NCI-H1694 (cell line): ENCODE measurements around the gene TSPAN16.
"Not testable (repeated sequence)": the region's sequence is repeated elsewhere in the genome, so short reads cannot be mapped to it uniquely, and the experiment has no call there.

Experiments
- DNase-seq: peaks from one replicate; lab custom pipeline; 2025; lab: John Stamatoyannopoulos, UW

Gene TSPAN16

DNA sequence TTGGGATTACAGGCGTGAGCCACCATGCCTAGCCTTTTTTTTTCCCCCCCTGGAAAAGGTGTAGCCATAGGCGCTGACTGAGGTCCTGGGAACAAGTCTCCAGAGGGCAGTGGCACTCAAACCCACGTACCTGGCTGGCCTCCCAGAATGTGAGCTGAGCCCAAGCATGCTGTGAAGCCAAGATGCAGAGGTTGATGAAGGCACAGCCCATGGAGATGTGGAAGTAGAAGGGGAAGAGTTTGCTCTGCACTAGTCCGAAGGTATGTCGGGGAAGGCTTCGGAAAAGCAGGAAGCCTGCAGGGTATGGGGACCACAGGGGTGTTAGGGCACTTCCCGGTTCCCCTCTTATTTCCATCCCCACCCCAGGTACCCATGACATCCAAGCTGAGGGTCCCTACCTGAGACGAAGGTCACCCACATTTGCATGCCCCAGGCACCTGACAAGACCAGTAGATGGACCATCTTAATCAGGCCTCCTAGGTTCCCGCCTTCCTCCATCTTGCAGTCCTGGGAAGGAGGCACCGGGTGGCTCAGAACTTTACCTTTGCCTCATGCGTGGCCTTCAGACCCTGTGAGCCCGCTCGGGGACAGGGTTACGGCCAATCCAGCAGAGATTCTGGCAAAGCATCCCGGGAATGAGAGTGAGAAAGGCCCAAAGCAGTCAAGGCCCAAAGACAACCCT is 49.3 kb downstream of the TSPAN16 start:
- no peak for DNase-seq

DNA sequence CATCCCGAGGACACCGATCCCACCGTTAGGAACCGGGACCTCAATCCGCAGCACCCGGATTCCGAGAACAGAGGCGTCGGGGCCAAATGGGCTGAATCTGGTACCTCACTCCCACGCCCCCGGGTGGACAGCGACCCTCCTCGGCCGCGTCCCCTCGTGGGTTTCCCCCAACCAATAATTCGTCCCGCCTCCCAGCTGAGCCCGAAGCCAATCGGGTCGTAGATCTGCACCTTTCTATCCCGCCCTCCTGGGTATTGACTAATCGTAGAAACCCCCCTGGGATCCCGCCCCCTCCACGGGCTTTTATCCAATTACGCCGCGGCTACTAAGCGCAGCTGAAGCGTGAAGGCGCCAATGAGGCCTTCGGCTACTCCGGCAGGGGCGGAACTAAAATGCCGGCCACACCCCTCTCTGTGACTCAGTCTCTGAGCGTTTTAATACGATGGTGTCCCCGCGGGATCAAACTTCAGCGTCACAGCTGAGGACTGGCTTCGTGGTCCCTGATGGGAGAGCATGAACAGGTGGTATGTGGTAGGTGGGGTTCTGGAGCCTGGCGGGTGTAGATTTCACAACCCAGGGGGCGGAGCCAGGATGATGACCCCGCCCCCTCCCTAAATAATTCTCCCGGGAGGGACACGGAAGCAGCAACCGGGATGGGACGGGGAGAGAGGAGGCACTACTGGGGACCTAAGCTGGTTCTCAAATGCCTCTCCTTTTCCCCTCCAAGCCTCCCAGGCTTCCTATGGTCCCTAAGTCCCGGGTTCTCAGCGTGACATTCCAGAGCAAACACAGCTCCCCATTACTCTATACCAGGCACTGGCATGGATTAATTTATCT is 50.4 kb downstream of the TSPAN16 start, which contains the start of the genes CCDC159 and TMEM205:
Gene CCDC159 (plus strand): TSS at position 416 of the 837 bp plus-strand sequence. CDS start 88 bp downstream, at position 504.
Gene TMEM205 (minus strand): TSS at position 165 of the 837 bp plus-strand sequence. CDS start 649 bp downstream, outside the sequence.
- DNase-seq = peak; percentile 98

GRCh38 chr19:11347546-11348039 is 51.6 kb downstream of the TSPAN16 start:
- DNase-seq = no peak

- DNase-seq = no peak
These were observed 53.2 kb downstream of the TSPAN16 start for GRCh38 chr19:11349171-11349570.

DNA sequence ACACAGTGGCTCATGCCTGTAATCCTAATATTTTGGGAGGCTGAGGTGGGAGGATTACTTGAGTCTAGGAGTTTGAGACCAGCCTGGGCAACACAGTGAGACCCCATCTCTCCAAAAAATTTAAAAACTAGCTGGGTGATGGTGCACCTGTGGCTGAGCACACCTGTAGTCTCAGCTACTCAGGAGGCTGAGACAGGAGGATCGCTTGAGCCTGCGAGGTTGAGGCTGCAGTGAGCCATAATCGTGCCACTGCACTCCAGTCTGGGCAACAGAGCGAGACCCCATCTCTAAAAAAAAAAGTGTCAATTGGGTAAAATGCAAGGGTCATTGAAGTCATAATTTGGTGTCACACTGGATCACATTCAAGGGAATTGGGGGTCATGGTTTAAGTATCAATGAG is 58.1 kb downstream of the TSPAN16 start:
- DNase-seq = not testable (repeated sequence)

DNA sequence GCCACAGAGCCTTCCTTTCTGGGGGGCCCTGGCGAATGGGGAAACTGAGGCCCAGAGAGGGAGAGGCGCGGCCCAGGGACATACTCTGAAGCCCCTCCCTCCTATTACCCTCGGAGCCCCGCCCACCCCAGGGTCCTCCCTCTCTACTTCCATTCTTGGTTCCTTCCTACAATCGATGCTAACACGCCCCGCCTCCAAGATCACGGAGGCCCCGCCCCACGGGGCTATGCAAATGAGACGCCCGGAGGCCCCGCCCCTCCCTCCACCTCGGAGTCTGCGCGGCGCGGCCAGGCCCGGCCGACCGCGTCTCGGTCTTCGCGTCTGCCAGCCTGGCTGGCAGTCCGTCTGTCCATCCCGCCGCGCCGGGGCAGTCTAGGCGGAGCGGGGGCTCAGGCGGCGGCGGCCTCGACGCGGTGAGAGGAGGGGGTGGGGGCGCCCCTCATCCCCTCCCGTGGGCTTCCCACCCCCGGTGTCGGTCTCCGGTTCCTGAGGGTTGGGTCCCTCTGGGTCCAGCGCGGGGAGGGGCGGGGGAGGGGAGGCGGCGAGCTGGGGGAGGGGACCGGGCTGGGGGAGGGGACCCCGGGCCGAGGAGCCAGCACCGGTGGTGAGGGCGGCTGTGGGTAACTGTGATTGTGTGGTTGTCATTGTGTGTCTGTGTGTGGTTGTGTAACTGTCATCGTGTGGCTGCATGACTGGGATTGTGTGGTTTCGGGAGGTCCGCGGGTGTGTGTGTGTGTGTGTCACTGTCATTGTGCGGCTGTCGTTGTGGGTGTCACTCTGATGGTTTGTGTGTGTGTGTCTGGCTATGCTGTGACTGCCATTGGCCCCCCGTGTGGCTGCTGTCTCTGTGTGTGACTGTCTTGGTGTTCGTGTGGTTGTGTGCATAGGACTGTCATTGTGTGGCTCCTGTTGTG is 59.5 kb downstream of the TSPAN16 start, which contains the start of gene PLPPR2:
Gene PLPPR2 (plus strand): TSS at position 273 of the 914 bp plus-strand sequence. CDS start 2,242 bp downstream, outside the sequence.
- peak; percentile 56 for DNase-seq

DNA sequence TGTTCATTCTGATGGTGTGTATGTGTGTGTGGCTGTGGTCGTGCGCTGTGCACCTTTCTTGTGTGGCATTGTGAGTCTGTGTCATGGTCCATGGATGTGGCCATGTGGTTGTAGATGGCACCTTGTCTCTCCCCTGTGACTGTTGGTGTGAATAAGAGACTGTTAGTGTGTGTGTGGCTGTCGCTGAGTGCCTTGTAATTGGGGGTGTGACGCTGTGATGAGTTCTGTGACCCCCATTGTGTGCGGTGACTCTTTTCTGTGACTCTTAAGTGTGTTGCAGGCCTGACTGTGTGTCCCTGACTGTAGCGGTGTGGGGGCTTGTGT is 60.1 kb downstream of the TSPAN16 start:
- no peak for DNase-seq

DNA sequence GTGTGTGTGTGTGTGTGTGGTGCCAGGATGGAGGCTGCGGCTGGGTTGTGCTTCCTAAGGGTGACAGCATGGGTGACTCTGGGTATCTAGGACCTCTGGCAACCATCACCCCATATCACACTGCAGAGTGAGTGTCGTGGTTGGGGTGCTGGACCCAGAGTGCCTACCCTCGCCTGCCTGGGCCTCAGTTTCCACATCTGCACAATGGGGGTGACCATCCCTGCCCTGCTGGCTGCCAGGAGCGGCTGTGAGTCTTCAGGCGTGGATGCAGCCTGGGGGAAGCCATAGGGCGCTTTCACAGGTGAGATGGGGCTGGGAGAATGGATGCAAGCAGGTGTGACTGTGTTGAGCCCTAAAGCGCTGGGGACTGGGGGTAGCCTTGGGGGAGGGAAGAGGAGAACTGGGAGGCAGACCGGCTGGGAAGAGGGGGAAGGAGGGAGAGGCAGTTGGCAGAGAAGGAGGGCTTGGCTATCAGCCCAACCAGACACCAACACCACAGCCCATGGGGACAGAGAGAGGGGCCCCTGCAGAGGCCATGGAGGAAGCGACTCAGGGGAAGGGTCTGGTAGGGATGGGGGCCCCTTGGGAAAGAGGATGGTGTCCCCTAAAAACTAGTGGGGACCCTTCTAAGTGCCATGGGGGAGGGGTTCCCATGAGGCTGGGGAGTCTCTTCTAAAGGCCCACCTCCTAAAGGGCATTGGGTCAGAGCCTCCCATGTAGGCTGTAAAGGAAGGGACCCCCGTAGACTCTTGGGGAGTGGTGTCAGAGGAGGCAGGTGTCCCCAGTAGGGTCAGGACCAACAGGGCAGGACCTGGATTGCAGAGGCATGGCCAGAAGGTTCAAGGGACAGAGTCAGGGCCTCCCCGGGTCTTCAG is 61.0 kb downstream of the TSPAN16 start:
- DNase-seq = no peak

- DNase-seq = no peak
These were observed 63.5 kb downstream of the TSPAN16 start for GRCh38 chr19:11359421-11359820.

DNA sequence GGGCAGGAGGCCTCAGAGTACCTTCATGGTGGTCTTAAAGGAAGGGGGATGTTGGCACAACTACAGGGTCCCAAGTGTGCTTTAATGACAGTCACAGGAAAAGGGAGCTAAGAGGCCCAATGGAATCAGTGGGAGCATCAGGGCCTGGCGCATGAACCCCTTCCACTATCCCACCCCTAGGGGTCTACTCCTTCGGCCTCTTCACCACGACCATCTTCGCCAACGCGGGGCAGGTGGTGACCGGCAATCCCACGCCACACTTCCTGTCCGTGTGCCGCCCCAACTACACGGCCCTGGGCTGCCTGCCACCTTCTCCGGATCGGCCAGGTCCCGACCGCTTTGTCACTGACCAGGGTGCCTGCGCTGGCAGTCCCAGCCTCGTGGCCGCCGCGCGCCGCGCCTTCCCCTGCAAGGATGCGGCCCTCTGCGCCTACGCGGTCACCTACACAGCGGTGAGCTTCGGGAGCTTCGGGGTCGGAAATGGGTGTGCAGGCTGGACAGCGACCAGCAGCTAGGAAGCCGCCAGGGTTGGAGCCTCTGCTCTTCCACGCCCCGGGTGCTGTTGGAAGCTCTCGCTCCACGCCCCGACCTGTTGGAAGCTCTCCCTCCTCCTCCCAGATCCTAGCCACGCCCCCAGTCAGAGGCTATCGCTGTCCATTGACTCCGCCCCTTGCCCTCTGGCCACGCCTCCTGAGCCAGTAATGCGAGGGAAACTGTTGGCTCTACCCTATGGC is 65.2 kb downstream of the TSPAN16 start:
- DNase-seq = no peak

- DNase-seq = no peak
These were observed 66.1 kb downstream of the TSPAN16 start for GRCh38 chr19:11361771-11362731.

GRCh38 chr19:11363881-11364280 is 67.9 kb downstream of the TSPAN16 start:
- DNase-seq = no peak

DNA sequence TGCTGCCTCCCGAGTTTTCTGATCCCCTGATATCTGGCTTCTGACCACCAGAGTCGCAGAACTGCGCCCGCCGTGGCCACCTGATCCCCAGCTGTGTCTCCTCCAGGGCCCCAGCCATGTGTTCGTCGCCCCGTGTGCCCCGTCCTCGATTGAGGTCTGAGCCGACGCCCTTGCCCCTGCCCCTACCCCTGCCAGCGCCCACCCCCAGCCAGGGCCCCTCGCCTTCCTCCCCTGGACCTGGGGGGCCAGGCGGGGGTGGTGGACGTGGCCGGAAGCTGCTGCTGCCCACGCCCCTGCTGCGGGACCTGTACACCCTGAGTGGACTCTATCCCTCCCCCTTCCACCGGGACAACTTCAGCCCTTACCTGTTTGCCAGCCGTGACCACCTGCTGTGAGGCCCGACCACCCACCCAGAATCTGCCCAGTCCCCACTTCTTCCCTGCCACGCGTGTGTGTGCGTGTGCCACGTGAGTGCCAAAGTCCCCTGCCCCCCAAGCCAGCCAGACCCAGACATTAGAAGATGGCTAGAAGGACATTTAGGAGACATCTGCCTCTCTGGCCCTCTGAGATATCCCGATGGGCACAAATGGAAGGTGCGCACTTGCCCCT is 68.4 kb downstream of the TSPAN16 start:
- DNase-seq = no peak

DNA sequence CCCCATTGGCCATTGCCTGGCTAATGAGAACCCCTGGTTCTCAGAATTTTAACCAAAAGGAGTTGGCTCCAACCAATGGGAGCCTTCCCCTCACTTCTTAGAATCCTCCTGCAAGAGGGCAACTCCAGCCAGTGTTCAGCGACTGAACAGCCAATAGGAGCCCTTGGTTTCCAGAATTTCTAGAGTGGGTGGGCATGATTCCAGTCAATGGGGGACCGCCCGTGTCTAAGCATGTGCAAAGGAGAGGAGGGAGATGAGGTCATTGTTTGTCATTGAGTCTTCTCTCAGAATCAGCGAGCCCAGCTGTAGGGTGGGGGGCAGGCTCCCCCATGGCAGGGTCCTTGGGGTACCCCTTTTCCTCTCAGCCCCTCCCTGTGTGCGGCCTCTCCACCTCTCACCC is 69.0 kb downstream of the TSPAN16 start:
- peak; percentile 13 for DNase-seq
